ENCODE data around the gene BTG4.

The BTG4 gene

DNA sequence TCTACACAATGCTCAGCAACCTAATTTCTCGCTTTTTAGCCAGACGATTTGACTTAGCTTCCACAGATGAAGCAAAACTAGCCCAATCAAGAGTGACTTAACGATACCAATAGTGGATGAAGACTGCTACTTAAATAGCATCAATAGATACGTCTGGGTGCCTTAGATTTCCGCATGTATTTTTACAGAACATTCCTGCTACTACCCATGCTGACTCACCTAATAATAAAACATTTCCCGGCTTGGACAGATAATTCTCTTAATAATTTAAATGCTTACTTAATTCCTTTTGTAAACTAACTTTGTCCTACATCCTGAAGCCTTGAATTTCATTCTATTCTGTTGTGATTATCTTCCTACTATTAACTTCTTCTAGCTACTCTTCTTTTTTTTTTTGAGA is 23.1 kb upstream of the BTG4 start:
- no peak for DNase-seq

DNA sequence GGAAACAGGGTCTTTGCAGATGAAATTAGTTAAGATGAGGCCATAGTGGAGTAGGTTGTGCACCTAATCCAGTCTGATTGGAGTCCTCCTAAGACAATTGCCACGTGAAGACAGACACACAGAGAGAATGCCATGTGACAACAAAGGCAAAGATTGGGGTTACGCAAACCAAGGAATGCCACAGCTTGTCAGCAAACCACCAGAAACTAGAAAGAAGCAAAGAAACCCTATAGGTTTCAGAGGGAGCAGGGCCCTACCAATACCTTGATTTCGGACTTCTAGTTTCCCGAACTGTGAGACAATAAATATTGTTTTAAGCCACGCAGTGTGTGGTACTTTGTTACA is 20.2 kb upstream of the BTG4 start:
- DNase-seq: no peak

DNA sequence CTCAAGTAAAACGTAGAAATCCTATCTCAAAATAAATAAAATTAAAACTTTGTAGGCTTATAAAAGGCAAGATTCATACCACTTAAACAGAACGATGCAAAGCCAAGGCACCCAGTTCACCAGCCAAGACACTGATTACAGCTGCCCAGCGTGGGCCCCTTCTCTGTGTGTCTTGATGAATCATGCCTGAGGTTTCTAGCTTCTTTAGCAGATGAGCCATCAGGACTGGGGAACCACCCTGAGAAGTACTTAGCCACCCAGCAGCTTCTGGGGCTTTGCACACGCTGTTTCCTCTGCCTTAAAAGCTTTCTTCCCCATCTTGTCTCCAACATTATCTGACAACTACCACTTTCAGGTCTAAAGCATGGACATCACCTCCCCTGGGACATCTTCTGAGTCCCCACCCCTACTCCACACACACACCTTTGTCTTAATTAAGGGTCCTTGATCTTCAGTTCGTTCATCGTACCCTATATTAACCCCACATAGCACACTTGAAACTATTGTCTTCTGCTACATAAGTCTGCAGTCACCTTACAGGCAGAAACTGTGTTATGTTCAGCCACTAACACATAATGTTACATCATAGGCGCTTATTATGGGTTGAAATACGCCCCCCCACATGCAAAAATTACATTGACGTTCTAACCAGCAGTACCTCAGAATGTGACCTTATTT is 19.6 kb upstream of the BTG4 start:
- DNase-seq: peak; percentile 57

DNA sequence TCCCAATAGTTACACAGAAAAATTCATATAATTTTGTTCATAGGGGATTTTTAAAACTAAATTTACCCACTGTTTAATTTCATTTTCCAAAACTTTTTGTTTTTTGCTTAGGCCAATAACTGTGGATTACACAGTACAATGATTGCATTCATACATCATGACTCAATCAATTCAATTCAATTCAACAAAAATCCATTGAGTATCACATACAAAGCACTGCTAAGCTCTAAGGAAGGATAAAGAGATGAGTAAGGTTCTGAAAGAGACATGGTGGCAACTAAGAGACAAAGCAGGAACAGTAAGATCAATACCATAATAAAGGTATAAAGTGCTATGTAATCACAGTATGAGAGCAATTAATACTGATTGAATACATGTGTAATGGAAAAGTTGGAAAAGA is 18.9 kb upstream of the BTG4 start:
- DNase-seq: no peak

DNA sequence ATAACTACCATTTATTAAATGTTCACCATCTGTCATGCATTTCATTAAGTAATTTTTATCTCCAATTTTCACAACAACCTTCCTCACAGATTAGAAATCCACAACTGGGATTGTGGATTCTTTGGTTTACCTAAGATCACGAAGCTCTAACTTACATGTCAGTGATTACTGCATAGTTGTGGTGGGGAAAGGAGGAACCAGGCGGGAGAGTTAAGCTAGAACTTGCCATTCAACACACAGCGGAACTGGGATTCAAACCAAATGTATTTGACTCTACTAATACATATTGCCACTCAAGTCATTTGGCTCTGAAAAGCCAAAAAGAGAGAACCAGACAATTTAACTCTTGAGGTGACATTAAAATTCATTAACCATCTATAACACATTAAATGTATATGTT is 17.9 kb upstream of the BTG4 start:
- no peak for DNase-seq

DNA sequence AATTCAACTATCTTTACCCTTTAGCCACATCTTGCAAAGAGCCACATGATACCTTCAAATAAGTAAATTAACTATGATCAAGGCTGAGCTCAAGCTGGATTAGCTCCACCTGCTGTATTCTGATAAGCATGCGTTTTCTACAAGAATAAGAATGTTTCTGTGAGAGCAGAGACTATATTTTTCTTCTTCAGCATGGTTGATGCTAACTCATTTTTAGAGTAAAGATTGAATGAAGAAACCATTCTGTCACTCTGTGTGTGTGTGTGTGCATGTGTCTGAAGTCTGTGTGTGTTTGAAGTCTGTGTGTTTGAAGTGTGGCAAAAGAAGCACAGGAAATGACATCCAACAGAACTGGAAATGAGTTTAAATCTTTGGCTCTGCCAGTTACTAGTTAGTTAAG is 16.4 kb upstream of the BTG4 start:
- DNase-seq: no peak

DNA sequence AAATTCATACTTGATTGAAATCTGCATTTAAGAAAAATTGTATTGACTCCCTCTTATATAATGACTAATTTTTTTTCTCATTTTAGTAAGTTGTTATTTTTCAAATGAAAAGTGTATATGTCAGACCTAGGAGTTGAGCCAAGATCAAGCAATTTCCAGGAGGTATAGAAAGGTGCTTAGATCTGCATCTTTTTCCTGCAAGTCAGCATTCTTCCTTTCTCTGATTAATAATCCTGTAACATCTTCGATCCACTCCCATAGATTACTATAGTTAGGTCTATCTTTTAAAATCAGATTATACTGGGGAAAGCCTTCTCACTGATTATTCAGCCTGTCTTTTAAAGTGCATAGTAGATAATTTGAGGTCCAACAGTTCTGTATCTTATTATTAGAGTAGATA is 15.1 kb upstream of the BTG4 start:
- no peak for DNase-seq

DNA sequence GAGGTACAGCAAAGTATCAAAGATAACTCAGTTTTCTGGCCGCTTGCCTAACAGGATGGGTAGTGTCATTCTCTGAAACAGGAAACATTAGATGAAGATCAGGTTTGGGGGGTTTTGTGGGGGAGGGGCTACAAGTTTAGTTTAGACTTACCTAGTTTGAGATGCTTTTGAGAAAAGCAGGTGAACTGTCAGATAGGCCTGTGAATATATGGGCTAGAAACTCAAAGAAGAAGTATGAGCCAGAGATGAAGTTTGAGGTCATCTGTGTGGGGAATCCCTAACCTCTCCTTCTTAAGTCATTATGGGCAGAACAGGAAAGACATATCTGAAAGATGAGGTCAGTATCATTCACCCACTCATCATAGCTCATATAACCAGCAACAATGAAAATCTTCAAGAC is 14.3 kb upstream of the BTG4 start:
- DNase-seq: no peak

DNA sequence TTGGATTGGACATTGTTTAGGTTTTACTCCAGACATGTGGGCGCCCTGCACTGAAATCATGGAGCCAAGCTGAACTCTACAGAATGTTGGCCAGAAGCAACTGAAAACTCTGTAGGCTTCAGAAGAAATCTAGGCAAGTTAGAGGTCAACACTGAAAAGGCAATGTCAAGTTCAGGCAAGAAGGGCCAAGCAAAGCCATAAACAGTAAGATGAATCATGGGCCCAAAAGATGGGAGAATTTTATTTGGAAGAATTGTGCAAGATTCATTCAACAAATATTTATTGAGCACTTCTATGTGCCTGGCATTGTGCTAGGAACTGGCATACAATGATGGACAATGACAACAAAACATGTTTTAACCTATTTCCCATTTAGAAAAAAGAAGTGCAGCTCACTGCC is 13.3 kb upstream of the BTG4 start:
- DNase-seq: no peak

DNA sequence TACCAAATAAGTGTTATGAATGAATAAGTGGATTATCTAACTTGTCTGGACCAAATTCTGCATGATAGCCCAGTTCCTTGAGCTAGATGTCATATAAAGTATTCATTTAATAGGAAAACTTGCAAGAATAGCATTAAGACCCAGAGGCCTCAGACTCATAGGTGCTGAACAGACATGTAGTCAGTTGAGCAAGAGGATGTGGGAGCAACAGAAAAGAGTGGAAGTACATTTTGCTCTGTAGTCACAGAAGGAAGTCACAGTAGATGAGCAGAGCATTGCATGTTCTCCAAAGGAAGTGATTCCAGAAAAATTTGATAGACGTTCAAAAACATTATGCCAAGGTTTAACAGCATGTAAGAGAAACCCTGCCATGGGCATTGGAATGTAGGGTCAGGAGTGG is 11.9 kb upstream of the BTG4 start:
- DNase-seq: no peak

DNA sequence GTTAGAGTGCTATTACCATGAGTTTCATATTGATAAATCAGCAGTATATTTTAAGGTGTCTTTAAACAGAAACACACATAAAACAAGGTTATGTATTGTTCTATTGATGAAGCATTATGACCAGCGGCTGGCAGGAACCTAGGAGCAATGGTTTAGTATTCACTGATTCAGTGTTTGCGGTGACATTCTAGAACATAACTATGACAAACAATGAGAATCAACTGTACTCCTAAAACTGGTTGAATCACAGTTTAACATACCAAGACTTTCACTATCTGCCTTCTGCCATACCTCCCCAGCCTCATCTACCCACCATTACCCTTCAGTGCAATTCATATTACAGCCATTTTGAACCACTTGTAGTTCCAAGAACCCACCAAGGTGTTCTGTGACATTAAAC is 11.2 kb upstream of the BTG4 start:
- DNase-seq: no peak

DNA sequence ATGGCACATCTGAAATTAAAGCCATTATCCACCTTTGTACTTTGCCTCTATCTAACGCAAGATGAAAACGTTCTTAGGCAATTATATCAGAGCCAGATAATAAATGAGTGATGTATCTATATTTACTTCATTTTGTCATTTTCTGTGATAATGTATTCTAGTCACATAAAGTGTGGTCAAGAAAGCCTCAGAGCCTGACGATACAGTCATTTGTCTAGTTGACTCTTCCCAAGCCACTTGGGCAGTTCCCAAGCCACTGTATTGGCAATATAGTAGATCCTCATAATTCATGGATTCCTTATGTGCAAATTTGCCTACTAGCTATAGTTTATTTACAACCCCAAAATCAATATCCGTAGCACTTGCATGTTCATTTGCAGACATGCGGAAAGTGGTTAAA is 10.2 kb upstream of the BTG4 start:
- no peak for DNase-seq

DNA sequence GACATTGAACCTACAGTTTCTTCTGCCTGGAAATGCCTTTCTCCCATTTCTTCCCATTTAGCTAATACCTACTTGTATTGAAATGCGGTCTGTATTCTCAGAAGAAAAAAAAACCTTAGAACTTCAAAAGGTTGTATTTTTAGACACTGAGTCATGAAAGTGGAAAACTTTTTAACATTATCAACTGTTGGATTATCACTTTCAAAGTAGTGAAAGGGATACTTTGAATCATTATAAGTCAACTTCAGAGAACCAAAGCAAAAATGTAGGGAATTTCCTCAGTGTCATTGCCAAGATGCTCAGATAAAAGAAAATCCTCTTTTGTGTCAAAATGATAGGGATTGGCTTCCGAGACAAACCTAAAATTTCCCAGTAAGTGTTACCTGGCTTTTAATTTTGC is 8.9 kb upstream of the BTG4 start:
- no peak for DNase-seq

DNA sequence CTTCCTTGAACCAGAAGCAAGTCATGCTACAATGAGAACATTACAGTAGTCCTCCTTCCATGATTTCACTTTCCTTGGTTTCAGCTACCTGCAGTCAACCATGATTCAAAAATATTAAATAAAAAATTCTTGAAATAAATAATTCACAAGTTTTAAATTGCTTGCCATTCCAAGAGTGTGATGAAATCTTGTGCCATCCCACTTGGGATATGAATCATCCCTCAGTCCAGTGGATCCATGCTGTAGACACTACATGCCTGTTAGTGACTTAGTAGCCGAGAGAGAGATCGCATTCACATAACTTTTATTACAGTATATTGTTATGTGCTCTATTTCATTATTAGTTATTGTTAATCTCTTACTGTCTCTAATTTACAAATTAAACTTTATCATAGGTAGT is 8.4 kb upstream of the BTG4 start:
- DNase-seq: no peak

DNA sequence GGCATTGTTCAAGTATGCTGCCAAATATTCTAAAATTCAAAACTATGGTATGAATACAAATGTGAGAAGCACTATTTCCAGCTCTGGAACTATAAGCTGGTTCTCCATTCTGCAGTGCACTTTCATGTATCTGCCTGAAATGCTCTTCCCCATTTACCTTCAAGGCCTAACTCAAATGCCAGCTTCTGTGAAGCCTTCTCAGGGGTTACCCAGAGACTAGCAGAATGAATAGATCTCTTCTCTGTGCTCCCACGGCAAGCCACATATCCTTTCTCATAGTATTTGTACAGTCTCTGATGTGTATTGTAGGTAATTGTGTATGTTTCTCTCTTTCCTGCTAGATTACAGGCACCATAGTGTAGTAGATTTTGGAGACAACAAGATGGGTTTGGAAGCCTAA is 6.5 kb upstream of the BTG4 start:
- DNase-seq: no peak

DNA sequence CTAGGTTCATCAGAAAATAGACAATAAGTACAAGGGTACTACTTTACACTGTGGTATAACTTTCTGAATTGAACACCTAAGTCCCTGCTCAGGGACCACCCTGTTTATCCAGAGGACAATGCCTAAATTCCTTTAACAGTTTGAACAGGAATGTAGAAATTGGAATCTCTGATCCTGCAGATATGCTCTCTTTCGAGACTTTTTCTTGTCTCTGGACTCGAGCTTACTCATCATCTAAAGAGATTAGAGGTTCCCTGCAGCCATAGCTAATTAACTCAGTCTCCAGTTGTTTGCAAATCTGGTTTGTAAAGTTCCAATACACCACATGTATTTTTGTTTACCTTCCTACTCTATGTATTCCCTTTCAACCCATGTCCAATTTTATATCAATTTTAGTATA is 3.4 kb upstream of the BTG4 start:
- no peak for DNase-seq

DNA sequence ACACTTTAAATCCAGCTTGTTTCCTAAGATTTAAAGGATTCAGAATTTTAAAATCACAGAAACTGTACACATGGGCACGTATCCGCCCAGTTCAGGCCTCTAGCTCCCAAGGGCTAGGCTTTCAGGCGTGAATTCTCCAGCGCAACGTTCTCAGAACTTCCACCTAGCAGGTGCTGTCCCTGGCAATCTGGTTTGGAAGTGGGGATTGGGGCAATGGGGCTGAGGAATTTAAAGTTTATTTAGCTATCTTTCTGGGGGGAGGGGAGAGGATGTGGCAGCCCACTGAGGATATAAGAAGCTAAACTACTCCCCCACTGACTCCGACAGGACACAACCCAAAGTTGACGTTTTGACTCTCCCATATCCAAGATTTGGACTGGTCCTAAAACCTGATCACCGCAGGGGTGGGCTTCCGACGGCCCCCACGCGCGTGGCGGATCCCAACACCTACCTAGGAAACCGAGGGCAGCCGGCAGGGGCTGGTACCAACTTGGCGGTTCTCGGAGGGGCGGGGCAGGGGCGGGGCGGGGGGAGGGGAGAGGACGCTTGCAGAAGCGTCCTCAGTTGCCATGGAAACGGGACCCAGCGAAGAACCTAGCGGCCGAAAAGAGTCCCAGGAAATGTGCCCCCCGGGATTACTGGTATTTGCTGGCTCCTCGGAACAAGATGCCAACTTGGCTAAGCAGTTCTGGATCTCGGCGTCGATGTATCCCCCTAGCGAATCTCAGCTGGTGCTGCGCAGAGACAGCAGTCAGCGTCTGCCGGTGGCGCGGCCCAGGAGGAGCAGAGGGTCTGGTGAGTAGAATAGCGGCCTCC is 2.2 kb upstream of the BTG4 start, which contains the start of gene HOATZ:
HOATZ (plus strand) TSS at position 563 of the 816 bp plus-strand sequence; CDS start at position 570, 7 bp downstream.
- no peak for DNase-seq

DNA sequence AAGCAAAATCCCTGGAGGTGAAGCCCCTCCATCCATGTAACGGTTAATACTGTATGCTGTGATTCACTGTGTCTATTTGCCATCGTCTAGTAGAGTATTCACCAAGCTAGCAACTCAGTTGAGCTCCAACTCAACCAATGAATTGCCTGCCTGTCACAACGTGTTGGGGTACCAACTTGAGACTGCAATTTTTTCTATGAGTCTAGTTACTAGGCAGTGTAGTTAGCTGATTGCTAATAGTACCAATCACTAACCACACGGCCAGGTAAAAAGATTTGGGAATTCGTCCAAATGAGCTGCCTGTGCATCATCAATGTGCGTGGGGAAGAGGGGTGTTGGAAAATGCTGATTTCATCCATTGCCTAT is 1.0 kb upstream of the BTG4 start:
- DNase-seq: no peak

DNA sequence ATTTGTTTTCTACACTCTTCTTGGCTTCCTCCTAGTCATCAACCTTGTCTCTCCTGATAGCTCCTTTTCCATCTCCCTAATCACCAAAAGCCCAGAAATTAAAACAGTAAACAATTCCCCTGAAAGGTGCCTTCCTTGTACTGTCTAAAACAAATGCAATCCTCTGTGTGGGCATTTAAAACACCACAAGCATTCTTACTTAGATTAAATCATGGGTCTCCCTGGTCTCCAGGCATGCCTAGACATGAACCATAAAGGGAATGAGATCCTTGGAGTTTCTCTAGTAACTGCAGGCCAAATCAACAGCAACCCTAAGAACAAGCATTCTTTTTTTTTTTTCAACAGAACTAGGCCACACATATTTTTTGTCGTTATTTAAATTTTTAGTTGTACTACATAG is 1.9 kb downstream of the BTG4 start:
- DNase-seq: no peak

DNA sequence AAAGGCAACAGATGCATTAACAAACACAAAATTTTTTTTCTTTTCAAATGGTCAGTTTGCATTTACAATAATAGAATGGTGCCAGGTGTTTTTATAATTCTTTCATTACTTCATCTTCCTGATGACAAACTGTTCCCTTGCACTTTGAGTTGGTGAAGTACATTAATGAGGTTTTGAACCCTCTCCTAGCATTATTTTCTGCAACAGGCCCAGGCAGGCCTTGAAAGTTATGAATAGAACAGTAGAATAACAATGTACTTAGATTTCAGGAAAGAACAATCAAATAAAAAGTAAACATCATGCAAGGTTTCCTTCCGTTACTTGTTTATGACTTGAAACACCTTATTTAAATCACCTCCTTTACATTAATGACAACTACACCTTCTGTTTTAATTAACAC is 9.6 kb downstream of the BTG4 start:
- DNase-seq: no peak

DNA sequence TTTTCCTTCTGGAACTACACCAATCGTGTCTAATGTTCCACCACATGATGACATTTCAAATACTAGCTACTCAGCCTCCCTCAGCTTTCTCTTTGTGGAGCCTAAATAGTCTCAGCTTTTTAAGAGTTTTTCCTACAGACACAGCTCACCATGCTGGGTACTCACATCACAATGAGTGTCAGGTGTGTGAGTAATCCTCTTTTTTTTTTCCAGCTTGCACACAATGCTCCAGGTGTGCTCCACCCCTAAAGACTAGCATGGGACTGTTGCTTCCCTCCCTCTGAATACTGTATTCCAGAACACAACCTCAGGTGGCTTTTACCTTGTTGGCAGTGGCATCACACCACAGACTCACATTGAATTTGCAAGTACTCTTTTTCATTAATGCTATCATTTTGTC is 11.7 kb downstream of the BTG4 start:
- DNase-seq: no peak

DNA sequence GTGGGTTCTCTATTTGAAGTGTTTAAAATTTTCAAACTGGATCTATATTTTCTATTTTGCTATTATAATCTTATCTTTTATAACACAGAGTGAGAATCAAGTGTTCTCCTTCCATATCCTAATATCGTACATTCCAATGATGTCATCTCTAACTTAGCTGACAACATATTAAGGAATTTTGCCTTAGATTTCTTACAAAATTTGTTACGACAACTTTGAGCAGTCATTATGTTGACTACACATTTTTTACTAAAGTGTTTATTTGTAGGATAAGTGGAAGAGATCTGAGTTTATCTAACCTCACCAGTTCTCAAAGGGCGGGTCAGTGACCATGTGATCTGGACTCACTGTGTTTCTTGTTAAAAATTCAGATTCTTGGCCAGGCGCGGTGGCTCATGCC is 12.7 kb downstream of the BTG4 start:
- DNase-seq: no peak

DNA sequence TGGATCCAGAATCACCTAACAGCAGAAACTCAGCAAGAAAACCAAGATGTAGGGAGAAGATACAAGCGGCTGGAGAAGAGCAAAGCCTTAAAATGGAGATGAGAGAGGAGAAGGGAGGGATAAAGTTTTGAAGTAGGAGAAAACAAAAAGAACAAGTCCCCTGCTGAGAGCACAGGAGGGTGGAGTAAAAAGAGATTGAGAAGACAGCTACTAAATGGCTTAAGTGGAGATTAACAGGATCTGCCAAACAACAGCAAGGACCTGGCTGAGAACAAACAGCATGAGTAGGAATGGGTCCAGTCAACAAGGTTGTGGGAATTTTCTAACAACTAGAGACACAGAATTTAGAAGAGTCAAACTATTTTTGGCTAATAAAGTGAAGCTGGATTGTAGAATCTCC is 18.1 kb downstream of the BTG4 start:
- no peak for DNase-seq

DNA sequence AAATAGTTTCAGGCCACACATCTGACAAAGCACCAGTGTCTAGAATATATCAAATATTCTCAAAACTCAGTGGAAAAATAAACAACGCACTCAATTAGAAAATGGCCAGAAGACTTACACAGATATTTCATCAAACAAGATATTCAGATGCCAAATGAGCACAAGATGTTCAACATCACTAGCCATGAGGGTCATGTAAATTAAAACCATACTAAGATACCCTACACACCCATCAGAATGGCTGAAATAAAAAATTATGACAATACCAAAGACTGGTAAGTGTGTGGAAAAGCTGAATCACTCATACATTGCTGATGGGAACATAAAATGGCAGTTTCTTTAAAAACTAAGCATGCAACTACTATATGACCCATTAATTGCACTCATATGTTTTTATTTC is 21.7 kb downstream of the BTG4 start:
- no peak for DNase-seq

DNA sequence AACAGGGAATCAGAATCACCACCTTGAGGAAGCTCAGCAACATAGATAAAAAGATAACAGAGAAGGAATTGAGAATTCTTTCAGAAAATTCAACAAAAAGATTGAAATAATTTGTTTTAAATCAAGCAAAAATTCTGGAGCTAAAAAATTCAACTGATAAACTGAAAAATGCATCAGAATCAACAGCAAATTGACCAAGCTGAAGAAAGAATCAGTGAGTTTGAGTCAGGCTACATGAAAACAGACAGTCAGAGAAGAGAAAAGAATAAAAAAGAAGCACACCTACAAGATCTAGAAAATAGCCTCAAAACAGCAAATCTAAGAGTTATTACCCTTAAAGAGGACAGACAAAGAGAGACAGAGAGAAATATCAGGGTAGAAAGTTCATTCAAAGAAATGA is 28.8 kb downstream of the BTG4 start:
- DNase-seq: no peak

All from activated naive CD4-positive, alpha-beta T cell treated with Interleukin-2 at 50 U/mL for 16 hours (primary cell).